HG02610 (cell line): ENCODE results near the gene ADM5.

Experiments used
- ATAC-seq: cut with Tn5 transposase; IDR thresholded peaks from one replicate; pipeline ENCODE4 v1.9.1; 2021; ENCODE audit warnings: mild to moderate bottlenecking, moderate library complexity; ENCODE audit not compliant: unreplicated experiment

Gene ADM5

GRCh38 chr19:49658139-49658517, 31.3 kb upstream of the ADM5 start:
- no peak for ATAC-seq

DNA sequence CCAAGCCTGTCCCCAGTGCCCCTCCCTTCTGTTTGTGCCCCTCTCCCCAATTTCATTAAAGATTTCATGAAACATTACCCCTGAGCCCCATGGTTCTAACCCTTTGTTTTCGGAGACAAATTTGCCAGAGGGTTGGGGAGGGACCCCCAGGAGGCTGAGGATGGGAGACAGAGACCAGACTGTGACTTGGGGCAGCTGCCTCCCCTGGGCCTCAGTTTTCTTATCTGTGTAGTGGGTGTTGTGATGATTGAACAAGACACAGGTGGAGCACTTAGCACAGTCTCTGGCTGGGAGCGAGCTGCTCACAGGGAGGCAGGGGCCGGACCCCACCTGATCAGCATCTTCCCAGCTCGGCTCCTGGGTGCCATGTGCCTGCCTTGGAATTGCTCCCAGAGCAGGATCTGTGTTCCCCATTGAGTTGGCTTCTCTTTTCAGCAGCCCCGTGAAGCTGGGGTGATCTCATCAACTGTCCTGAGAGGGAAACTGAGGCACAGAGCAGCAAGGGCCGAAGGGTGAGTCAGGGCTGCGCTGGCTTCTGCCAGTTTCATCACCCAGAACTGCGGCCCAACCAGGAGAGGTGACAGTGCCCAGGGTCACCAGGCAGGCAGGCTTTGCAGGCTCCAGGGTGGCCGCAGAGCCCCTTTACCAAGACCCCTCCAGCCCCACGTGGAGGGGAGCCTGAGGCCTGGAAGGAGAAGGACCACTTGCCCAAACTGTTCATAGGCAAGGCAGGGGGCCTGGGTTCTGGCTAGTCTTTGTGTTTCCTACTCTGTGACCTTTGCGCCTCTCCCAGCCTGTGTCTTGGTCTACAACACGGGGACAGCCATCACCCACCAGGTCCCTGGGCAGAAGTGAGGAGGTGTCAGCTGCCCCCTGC, 30.6 kb upstream of the ADM5 start:
- ATAC-seq = no peak

DNA sequence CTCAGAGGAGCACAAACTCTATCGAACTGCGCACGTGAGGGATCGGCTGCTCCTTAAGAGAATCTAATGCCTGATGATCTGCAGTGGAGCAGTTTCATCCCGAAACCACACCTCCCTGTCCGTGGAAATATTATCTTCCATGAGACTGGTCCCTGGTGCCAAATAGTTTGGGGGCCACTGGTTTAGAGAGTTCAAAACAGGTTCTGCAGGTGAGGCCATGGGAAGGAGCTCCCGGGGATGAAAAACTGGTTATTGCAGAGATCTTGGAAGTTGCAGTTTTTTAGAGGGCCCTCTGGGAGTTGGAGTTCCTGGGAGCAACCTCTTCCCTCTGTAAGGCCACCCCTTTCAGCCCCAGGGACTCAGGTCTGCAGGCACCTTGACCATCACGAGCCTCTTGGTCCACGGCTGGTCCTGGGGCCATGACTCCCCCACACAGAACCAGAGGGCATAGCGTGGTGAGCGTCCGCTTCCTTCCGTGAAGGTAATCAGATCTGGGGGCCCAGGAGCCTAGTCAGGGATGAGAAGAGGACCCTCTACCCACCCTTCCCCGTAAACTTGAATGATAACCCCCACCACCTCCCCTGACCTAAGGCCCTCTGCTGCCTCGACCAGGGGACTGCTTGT, 28.9 kb upstream of the ADM5 start:
- no peak for ATAC-seq

DNA sequence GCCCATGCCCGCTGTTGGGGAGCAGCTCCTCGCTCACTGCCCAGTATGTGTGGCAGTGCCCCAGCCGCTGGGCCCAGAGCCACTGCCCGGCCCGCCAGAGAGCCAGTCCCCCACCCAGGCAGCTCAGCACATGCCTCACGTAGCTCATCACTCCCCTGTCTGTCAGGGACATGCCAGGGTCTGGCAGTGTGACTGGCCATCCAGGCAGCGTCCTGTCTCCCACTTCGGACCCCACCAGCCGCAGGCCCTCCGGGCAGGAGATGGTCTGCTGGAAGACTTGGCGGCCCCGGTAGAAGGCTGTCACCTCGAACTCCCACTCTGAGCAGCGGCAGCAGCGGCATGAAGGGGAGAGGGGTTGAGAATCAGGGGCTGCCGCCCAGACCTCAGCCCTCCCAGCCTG, 27.4 kb upstream of the ADM5 start:
- no peak for ATAC-seq

- ATAC-seq = no peak
Observed at GRCh38 chr19:49663224-49663623, 26.2 kb upstream of the ADM5 start.

DNA sequence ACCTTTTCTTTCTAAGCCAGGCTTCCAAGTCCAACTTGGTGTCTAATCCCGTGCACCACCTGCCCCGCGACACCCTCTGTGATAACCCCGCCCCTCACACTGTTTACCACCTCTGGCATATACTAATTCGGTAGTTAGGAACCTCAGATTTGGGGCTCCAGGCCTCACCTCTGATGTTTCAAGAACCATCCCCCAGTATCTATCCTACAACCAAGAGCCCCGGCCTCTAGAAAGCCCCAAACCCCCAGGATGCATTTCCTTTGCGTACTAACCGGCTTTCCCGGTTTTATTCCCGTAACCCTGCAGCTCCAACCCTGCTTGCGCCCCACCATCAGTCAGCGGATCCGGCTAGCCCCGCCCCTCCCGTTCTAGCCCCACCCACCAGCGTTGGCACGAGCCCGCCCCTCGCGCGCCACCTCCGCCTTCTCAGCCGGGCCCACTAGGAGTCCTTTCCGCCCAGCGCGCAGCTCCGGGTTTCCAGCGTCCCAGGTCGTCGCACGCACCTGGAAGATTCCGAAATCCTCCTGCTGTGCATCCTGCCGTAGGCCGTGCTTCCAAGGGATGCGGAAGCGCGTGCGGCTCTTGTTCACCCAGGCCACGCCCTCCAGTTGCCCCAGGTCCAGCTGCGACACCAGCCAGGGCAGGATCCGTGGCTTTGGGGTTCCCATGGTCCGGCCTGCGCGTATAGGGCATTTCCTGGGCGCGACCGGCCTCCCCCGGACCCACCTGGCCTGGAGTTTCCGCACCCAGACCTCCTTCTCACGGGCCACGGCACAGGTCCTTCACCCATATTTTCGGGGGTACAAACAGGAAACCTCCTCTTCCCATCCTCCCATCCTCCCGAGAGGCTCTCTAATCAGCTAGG, 25.0 kb upstream of the ADM5 start:
- no peak for ATAC-seq

DNA sequence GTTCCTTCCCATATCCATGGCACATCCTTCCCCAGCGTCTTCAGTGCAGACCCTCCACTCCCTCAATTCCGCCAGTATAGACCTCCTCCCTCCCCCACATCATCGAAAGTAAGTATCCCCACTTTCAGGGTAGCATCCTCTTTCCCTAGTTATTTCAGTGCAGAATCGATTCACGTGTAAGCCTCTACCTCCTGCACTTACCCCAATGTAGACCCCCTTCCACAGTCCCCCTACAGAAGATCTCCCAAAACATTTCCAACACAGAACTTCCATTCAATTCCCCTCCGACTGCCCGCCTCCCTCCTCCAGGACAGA, 24.4 kb upstream of the ADM5 start:
- ATAC-seq = no peak

- ATAC-seq = peak; percentile 75
Observed at GRCh38 chr19:49665351-49666119, 23.9 kb upstream of the ADM5 start, which contains the start of the genes BCL2L12 and IRF3. Gene BCL2L12 (plus strand): TSS chr19:49665933. CDS start chr19:49666693, 760 bp downstream. Gene IRF3 (minus strand): TSS chr19:49665857. CDS start chr19:49664838, 1,019 bp downstream.

GRCh38 chr19:49666120-49666444, 23.3 kb upstream of the ADM5 start:
- no peak for ATAC-seq

DNA sequence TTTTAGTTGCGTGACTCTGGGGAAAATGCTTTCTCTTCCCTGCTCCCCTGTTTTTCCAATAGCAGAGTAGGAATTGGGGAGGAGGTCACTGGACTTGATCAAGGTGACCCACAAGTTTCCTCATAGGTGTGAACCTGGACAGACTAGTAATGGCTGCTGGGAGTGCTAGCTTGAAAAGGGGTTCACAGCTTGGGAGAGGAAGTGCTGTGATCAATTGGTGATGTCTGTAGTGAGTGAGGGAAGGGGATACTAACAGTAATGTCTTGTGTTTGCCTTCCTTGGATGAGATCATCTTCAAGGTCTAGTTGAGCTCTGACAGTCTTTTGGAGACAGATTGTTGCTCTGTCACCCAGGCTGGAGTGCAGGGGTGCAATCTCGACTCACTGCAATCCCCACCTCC, 21.9 kb upstream of the ADM5 start:
- ATAC-seq = no peak

DNA sequence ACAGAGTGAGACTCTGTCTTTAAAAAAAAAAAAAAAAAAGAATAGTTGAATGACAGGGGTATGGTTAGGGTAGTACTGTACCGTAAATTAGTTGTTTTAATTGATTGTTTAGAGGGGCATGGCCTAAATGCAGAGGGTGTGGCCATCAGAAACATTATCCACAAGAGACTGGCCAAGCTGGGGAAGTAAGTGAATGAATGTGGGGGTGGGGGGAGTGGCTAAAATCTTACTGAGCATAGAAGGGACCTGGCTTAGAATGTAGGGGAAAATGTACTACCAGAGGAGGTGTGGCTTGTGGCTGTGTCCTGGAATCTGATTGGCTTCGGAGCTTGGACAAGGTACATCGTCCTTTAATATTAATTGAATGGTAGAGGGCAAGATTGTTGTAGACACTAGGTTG, 19.9 kb upstream of the ADM5 start:
- no peak for ATAC-seq

- no peak for ATAC-seq
Observed at GRCh38 chr19:49672131-49672919, 17.1 kb upstream of the ADM5 start.

GRCh38 chr19:49676136-49676783, 13.1 kb upstream of the ADM5 start:
- no peak for ATAC-seq

DNA sequence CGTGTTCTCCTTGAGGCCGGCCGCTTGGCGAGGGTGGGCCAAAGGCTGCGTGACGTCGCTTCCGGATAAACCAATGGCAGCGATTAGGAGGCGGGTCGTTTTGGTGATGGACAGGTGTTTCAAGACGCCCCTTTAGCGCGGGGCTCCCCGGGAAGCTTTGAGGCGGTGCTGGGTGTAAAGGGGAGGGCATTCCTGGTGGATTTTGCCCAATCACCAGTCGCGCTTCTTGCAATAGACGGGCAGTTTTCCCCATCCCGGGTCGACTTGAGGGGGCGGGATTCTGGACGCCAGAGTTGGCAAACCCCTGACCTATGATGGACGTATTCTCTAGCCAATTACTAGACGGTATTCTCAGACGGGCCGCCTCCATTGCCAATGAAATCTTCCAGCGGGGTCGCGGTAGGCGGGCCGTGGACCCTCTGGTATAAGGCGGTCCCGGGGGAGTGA, 12.6 kb upstream of the ADM5 start:
- ATAC-seq = peak; percentile 73

- no peak for ATAC-seq
Observed at GRCh38 chr19:49677231-49677900, 12.0 kb upstream of the ADM5 start, which contains the start of gene PRMT1. Gene PRMT1 (plus strand): TSS chr19:49677271. CDS start chr19:49677281, 10 bp downstream.

DNA sequence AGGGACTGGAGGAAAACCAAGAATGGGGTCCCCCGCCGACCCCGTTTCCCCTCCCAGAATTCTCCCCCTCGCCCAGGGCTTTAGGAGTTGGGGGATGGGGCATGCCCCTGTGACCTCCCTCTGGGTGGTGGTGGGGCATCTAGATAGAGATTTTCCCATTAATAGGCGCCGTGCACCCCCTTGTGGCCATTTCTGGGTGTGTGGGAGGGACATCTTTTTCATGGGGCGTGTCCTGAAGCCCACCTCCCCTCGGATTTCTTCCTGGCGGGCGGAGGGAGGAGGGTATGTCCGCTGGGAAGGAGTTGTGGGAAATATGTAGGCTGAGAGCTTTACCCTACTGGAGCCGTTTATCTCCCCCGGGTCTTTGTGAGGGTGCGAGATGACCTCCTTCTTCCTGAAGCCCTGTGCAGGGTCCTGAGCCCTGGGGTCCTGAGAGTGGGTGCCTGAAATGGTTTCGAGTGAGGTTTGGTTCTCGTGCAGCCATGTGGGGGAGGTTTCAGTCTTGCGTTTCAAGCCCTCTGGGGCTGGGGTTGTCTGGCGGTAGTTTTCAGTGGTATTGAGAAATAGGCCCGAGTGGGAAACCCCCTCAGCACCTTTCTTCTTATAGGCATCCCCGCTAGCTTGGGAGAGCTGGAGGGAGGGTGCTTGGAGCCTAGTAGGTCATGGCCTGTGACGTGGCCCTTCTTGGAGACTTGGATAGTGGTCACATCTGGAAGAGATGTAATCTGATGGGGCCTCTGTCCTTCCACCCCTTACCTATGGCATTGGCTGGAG, 11.3 kb upstream of the ADM5 start:
- ATAC-seq = no peak

GRCh38 chr19:49678985-49679770, 10.2 kb upstream of the ADM5 start:
- no peak for ATAC-seq
